ENCODE data around the gene HLA-C.

- no peak for TF ChIP-seq POLR2AphosphoS5 (IDR thresholded peaks at IDR 0.05)
- no peak for TF ChIP-seq EP300 (IDR thresholded peaks at IDR 0.05)
Measured at GRCh38 chr6:31272836-31273626, 1.1 kb upstream of the HLA-C start.
